Activated gamma-delta T cell (primary cell): ENCODE results near the gene GPN2.

Source experiments
- DNase-seq: peaks from one replicate; lab custom pipeline; 2025; lab: John Stamatoyannopoulos, UW

The GPN2 gene

GRCh38 chr1:26831546-26832248 lies 58.4 kb downstream of the GPN2 start:
- DNase-seq, result no peak

- no peak for DNase-seq
Observed at GRCh38 chr1:26831059-26831458, 59.0 kb downstream of the GPN2 start.

DNA sequence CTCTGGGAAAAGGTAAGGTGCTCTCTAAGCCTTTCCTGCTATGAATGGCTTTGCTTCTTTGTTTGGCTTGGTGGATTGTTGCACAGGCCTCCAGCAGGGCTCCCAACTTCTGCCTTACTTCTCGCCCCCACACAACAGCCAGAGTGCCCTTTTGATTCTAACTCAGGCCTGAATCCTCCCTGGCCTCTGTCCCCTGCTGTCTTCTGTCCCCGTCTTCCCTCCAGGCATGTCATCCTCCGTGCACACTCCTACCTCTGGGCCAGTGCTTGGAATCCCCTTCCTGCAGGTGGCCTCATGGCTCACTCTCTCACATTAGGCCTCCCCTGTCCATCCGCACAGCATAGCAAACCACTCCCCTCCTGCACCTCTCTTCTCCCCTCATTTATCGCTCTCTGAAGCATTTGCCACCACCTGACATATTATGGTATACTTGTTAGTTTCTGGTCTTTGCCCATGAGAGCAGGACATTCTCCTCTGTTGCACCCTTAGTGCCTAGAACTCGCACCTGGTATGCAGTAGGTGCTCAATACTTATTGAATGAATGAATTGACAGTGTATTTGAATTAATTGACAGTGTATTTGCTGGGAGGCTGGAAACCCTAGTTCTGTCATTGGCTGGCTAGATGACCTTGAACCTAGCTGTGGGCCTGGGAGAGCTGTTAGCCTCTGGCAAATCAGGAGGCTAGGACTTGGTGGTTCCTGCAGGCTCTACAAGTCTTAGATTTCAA lies 60.7 kb downstream of the GPN2 start:
- DNase-seq, result no peak

GRCh38 chr1:26828411-26828991 lies 61.6 kb downstream of the GPN2 start:
- no peak for DNase-seq

DNA sequence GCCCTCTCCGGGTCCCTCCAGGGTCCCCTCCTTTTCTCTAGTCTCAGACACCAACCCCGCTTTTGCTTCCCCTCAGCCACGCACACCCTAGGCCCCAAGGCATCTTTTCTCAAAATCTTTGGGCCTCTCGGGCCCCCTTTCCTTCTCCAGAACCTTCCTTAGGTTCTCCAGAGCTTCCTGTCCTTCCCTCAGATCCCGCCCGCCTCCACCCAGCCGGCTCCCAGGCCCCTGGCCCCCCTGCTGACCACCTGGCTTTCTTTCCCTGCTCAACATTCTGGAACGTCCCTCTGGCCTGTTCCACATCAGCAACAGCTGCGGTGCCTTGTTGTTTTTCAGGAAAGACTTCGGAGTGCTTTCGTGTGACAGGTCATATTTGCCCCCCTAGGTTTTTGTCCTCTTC lies 62.4 kb downstream of the GPN2 start:
- DNase-seq, result no peak

- DNase-seq, result no peak
Observed at GRCh38 chr1:26827106-26827604, 62.9 kb downstream of the GPN2 start.

- peak; percentile 57 for DNase-seq
Observed at GRCh38 chr1:26826261-26827105, 63.6 kb downstream of the GPN2 start, which contains the start of gene ZDHHC18. ZDHHC18 (plus strand) TSS chr1:26826688; CDS start chr1:26826805, 117 bp downstream.
